GM21528 (cell line): ENCODE measurements around the gene NATD1.
A peak's percentile ranks its signal among the peaks of the same experiment; 100 is the strongest.

Experiments
- ATAC-seq: cut with Tn5 transposase; IDR thresholded peaks from one replicate; pipeline ENCODE4 v1.9.1; 2021; ENCODE audit warnings: mild to moderate bottlenecking, moderate library complexity; ENCODE audit not compliant: unreplicated experiment, low FRiP score

The NATD1 gene

DNA sequence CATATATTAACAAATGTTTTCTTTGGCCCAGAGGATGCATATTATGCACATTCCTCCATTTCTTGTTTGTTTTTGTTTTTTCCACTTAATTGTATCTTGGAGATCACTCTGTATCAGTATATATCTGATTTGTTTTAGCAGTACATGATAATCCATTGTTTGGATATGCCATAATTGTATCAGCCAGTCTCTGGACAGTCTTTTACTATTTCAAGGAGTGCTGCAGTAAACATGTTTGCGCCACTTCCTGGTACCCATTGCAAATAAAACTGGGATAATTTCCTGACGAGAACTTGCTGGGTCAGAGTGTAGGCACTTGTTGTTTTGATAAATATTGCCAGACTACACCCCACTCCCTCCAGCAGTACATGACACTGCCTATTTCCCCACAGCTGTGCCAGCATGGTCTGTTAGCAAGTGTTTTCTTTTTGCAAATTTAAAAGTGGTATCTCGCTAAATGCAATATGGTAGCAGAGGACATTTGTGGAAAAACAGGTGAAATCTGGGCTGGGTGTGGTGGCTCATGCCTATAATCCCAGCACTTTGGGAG is 34.3 kb downstream of the NATD1 start:
- no peak for ATAC-seq

DNA sequence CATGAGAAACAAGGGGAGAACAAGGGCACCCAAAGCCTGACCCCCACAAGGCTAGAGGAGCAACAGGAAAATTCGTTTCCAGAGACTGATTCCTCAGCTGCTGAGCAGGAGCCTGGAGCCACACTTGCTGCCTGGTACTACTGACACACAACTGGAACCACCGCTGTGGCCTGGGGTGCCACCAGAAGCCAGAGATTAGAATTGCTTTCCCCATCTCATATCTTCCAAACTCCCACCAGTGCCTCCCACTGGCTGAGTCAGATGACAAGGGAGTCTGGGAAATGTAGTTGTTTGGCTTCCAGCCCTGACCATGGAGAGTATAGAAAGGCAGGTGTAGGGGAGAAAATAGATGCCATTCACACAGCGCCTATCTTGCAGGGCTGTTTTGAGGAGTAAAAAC is 35.1 kb downstream of the NATD1 start:
- no peak for ATAC-seq

DNA sequence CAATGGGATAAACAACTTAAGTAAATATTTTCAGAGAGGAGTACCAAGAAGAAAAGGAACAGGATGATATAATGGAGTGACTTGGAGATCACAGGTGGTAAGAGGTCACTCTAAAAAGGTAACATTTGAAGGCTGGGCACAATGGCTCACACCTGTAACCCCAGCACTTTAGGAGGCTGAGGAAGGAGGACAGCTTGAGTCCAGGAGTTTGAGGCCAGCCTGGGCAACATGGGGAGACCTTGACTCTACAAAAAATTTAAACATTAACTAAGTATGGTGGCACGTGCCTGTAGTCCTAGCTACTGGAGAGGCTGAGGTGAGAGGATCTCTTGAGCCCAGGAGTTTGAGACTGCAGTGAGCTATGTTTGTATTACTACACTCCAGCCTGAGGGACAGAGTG is 35.9 kb downstream of the NATD1 start:
- no peak for ATAC-seq

DNA sequence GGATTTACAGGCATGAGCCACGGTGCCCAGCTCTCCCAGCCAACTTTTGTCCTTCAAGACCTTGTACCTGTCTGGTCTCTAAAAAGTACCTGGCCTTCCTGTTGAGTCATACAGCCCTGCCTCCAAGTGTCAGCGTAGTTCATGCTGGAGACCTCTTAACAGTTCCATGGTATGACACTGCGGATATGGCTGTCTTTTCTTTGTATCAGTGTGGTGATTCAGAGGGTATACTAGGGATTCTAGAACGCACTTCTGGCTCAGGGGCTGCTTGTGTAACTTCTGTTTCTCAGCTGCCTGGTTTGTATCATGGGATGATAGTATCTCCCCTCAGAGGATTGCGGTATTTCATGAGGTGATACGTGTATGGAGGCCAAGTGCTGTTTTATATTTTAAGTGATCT is 37.3 kb downstream of the NATD1 start:
- ATAC-seq: no peak

DNA sequence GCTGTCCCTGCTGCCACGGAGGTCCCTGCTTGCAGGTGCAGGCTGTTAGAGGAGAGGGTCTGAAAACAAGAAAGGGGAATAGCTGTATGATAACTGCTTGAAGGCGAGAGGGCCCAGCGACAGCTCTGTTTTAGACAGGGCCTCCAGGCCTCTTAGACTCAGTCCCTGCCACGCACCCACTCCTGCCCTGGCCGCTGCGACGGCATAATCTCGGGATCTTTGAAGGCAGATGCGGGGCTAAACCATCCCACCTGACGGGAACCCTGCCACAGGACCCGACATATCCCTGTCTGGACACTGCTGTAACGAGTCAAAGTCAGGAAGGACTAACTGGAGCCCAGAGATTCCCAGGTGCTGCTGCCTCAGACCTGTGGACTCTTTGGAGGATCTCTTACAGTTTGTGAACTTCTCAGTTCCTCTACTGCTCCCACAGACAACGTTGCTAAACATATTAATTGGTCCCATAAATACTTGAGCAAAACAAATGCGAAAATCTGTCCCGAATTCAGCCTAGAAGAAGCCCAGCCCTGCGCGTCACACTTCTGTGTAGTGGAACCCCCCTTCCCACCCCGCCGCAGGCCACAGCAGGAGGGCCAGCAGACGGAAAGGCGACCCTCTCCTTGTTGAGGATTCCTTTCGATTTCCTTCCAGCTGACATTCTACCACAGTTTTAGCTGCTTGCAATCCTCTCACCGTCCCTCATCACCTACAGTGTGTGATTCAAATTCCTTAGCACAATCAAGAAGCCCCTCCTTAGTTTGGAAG is 38.3 kb downstream of the NATD1 start:
- ATAC-seq: peak; percentile 25

DNA sequence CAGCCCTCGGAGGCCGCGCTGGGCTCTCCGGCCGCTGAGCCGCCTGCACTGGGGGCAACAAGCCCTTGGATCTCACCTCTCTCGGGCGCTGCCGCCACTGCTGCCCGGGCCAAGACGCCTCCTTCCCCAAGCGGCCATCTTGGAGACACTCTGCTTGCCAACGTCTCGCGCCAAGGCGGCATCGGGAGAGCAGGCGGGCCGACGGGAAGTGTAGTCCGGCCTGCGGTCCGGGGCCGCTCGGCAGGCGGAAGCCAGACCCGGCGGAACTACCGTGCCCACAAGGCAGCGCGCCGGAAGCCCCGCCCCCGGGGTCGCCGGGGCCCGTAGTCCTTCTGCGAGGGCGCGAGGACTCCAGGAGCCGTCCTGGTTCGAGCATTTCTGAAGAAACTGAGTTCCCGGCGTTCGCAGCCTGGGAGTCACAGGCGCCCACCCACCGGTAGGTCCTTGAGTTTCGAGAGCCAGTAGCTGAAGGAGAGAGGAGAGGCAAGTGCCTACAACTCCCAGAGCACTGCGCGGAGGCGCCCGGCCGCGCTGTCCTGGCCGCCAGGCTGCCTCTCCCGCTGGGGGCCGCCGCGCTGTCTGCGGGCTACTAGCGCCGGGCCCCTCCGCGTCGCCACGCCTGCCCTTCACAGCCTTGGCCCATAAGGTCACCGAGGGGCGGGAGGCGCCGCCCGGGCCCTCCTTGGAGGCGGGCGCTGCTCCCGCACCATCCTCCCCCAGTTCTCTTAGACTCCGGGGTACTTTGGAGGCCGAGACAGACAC is 39.0 kb downstream of the NATD1 start, which contains the start of gene TMEM11:
TSS of gene TMEM11 (minus strand) at position 147 of the 762 bp plus-strand sequence. CDS start at position 138, 9 bp downstream.
- ATAC-seq: peak; percentile 87

DNA sequence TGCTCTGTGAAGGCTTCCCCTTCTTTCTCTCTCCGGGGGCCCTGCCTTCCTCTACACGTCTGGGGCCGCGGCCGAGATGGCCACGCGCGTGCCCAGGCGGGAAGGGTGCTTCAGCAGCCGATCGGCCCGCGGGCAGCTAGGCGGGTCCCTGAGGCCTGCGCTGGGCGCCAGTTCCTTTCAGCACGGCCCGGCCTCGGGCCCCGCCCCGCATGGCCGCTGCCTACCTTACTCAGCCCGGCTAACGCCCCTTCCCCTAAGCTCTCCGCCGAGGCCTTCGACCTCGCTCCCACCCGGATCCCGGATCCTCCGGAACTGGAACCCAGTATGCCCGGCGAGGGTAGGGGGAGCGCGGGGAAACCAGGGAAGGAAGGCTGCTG is 39.6 kb downstream of the NATD1 start:
- ATAC-seq: peak; percentile 27

DNA sequence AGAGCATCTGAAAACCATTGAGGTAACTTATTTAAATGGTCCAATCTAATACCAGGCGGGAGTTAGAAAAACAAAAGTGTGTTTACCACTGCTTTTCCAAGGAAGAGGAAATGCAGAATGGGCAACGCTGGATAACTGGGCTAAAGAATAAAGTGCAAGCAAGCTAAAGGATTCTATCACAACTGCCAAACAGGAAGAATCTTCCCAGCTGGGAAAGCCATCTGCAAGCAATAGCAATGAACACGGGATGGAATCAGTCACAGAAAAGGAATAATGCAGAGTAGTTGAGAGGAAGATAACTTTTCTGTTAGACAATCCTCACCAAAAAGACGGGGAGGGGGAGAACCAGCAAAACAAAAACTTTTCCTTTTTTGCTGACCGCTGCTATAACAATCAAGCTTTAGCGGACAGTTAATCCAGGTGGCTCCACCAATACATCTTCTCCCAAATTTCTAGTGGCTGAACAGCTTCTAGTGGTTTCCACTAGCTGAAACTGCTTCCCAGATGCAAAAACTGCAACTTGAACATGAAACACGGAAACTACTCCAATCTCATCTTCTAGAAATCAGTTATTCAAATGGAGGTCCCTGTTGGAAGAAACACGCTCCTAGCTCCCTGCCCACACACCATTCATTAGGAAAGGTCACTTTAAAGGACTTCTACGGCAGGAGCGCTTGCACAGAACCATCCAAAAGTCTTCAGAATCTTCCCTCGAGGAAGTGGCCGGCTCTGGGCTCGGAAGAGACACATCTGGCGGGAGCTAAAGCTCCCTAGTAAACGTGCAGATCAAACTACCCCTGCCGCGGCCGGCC is 40.2 kb downstream of the NATD1 start:
- peak; percentile 3 for ATAC-seq

DNA sequence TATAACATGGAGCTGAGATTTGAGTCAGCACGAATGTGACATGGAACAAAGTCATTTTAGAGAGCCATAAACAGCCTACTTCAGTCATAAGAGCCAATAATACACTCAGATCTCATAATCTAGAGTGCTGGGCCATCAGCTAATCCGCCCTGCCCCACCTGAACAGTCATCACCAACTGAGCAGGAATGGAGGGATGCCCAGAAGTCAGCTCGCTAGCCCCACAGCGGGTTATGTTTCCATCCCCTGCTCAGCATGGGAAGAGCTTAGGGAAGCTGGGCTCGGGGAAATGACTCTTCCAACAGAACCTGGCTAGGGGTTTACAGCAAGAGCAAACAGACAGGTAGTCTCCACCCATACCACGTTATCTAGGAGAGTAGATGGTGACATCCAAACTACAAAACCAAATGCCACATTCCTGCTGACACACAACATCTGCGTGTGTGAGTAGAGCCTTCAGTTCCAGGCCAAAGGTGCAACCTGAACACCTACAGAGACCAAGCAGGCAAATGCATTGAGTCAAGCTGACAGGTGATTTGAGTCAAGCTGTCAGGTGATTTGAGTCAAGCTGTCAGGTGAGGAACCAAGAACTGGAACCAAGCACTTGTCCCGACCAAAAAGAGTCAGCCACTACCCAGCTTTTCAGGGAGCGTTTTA is 41.3 kb downstream of the NATD1 start:
- no peak for ATAC-seq

DNA sequence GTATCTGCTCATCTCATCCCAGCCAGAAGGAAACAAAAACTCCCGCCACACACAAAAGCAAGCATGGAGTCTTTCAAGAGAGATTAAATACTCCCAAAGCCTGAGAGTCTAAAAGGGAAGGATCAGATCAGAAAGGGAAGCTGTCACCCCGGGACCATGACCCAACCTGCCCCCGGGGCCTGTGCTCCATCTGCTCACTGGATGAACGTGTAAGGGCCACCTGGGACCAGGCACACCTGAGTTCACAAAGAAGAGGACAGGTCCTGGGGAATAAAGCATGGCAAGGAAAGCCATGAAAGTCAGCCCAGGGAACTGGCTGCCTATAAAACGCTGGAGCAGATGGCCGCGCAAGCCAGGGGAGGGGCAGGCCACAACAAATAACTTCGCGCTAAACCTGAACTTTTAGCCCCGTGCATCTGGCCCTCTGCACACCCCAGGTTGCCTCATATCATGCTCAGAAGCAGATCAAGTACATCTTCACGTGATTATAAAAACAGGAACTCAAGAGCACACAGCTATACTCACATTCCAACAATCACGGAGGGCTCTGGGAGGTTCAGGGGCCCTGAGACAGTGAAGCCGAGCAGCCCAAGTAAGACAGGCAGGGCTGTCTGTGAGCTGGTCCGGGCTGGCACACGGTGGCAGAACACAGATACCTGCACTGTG is 42.7 kb downstream of the NATD1 start:
- ATAC-seq: no peak

DNA sequence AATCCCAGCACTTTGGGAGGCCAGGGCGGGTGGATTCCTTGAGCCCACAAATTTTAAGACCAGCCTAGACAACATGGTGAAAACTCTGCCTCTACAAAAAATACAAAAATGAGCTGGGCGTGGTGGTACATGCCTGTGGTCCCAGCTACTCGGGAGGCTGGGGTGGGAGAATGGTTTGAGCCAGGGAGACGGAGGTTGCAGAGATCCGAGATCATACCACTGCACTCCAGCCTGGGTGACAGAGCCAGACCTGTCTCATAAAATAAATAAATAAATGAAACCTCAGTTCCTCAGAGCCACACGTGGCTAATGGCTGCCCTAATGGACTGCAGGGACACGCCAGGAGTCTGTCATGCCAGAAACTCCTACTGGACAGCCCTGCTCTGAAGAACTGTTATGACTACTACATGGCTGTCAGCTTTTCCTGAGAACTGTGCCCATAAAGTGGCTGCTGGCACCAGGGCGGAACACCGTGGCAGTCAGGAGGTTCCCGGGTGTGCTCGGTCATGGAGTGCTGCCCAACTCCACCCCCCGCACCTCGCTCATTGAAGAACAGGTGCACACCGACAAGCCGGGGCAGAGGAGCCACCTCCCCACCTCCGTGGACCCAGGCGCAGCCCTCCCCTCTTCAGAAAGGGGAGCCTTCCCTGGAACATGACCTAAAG is 43.6 kb downstream of the NATD1 start:
- ATAC-seq: no peak

DNA sequence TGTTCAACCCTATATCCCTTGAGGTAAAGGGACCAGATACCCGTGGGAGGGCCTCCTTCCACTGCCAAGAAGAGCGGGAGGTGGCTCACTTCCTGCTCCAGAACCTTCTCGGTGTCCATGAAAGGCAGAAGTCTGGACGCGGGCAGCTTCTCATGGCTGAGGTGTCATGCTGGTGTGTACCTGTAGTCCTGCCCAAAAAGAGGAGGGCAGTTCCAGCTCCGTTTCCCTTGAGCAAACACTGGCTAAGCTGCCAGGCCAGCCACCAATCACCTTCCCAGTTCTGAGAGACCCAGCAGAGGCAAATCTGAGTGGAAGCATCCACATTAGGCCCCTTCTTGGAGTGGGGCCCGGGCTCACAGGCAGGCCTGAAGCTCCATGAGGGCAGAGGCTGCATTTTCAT is 44.9 kb downstream of the NATD1 start:
- ATAC-seq: no peak

DNA sequence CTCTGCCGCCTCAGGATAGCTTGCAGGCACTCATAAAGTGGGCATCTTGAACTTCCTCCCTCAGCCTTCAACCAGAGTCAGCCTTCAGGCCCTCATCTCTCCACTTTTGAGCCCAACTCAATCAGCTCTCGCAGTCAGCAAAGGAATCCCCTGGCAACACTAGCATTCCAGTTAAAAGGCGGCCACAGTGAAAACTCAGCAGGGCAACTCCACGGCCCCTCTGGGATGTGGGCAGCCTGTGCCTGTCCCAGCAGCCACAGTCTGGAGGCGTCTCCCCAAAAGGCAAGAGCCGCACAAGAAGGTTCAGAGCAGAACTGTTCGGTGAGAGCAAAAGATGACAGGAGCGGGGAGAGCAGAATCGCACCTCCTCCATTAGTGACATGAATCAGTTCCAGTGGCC is 48.3 kb downstream of the NATD1 start:
- ATAC-seq: no peak

DNA sequence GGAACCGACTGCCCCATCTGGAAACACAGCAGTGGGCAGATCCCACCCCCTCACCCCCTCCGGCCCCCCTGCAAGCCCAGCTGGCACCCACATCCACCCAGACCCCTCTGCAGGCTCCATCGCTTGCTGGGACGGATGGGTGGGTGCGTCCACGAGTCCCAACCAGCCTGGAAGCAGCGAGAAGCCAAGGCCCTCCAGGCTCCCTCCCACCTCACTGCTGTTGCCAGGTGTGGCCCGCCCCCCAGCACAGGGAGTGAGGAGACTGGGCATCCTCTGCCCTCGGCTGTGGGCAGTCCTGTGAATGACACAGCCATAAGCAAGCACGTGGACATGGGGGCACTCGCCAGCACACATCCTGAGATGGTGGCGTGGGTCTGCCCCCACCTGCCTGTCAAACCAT is 50.7 kb downstream of the NATD1 start:
- ATAC-seq: no peak

DNA sequence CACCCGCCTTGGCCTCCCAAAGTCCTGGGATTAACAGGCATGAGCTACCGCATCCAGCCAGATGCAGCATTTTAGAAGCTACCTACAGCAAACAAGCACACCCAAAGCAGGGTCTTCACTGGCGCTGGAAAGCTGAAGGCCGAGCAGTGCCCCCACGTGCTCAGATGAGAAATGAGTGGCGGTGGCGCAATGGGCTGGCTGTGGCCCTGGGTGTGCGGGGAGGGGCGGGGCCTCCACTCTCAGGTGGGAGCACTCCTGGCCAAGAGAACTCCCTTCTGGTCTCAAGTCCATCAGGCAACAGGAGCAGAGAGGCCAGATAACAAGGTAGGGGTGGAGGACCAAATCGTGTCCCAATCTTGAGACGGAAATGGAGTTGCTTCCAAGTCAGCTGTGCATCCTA is 51.3 kb downstream of the NATD1 start:
- no peak for ATAC-seq

DNA sequence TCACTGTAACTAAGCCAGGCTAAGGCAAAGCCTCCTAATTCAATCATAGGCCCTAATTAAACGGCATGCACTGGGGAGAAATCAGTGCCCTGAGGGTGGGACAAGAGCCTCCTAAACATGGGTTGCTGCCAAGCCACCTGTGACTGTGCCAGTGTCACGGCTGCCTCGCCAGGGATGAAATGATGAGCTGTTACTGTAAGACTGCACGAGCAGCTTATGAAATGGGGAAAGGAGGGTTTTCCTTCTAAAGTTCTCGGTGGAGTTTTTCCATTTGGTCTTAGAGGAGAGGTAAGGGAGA is 52.0 kb downstream of the NATD1 start:
- ATAC-seq: no peak

DNA sequence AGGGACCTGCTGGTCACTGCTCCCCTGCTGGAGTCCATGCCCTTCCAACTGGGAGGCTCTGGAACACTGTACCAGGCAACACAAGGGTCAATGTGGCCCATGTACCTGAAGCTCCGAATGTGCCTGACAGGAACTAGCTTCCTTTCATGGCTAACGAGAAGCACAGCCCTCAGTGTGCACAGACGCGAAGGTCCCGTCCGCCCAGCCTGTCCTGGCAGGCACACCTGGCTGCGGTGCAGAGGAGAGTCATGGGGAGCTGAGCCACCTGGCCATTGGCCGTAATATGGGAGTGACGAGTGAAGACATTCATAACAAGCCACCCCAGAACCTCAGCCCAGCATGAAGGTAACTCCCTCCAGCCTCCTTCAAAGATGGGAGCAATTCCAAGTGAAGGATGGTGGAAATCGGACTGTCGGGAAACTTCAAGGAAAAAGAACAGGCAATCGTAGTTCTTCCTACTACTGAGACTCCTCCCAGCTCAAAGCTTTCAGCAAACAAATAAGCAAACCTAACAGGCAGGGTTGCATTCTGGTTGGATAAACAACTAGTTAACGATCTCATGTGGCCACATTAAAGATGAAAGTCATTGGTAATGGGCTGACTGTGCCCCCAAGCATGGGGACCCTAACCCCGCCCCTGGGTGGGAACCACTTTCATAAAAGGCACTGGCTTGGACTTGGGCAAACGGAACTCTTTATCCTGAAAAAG is 52.5 kb downstream of the NATD1 start:
- ATAC-seq: no peak

DNA sequence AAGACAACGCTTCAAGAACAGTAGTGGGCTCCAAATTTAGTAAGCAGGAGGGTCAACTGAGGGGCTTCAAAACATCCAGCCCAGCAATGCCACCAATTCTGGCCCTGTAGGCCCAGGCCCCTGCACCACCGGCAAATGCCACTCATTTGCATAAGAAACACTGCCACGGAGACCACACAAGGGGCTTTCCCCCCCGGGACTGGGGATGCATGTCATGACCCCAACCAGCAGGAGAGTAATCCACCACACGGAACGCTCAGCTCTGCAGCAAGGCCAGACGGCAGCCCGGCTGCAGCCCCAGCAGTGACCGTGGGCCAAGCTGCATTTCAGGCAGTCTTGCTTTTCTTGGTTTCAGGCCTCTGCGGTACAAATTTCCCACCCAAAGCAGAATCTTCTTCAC is 53.4 kb downstream of the NATD1 start:
- ATAC-seq: no peak

DNA sequence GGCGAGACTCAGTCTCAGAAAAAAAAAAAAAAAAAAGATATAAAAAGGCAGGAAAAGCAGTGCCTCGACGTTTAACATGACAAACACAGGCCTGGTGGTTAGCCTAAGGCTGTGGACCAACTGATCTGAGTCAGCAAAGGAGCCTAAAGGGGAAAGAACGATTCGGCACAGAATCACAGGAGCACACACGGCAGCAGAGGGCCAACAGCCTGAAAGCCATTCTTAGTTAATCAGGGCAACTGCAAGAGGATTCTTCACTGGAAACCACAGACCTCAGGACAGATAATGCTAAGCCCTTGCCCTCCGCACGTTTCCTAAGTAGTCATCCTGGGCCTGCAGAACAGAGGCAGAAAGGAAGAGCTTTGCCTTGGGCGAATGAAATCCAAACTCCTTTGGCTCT is 53.9 kb downstream of the NATD1 start:
- no peak for ATAC-seq
